ENCODE results near the gene UBE2F.

UBE2F gene

DNA sequence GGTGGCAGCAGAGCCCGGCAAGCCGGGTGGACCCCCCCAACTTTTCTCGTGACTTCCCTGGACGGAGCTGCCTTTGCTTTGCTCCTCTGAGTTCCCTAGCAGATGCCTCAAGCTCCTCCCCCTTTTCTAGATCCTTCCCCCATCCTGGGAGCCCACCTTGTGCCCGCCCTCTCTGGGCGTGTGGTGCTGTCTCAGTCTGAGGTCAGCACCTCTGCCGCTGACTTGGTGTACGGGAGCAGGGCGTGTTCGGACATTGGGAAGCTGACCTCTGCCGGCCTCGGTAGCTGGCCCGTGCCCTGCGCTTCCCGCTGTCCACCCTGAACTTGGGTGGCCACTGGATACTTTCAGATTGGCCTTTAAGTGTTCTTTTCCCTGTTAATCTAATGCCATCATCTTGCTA lies 113.7 kb downstream of the UBE2F start:
- DNase-seq (ENCODE audit: low read depth in 2 of 2) = no peak

DNA sequence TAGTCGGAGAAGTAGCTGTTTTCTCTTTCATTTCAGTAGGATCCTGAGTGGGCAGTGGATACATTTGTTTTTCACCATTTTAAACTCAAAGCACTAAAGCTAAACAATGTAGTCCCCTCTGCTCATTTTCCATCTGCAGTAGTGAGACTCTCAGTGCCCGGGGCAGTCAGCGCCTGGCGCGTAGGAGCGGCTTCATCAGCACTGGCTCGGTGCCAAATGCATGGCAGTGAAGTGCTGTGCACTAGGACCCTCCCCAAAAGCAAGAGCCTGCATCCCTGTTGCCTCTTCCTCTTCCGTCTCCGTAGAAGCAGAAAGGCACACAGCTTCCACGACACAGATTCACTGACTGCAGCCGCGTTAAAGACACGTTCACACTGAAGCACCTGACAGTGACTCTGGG lies 114.3 kb downstream of the UBE2F start:
- DNase-seq (ENCODE audit: low read depth in 2 of 2) = no peak

DNA sequence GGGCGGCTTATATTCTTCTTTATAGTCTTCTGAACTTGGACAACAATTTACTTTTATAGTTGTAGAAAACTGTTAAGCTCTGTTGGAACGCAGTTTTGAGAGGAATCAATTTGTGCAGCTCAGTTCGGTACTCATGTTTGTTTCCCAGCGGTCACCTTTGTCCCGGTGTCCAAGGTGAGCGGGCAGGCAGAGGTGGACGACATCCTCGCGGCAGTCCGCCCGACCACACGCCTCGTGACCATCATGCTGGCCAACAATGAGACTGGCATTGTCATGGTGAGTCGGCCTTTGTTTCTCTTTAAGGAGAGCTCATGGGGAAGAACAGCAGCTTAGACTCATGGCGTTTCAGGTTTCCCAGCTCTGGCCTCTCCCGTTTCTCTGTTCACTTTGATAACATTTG lies 114.7 kb downstream of the UBE2F start:
- DNase-seq (ENCODE audit: low read depth in 2 of 2) = no peak

DNA sequence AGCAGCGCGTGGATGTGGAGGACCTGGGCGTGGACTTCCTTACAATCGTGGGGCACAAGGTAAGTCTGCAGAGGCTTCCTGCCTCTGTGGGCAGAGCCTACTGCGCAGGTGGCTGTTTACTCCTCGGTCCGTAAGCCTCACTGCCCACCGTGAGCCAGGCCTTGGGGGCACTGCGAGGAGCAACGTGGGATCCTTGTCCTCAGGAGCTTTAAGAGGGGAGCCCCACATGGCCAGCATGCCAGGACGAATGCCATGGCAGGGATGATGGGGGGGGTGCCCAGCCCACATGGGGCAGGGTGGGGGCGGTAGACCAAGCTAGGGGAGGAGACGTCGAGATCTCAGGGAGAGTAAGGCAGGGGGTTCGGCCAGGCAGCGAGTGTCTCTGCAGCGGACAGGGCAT lies 115.3 kb downstream of the UBE2F start:
- DNase-seq (ENCODE audit: low read depth in 2 of 2) = no peak

DNA sequence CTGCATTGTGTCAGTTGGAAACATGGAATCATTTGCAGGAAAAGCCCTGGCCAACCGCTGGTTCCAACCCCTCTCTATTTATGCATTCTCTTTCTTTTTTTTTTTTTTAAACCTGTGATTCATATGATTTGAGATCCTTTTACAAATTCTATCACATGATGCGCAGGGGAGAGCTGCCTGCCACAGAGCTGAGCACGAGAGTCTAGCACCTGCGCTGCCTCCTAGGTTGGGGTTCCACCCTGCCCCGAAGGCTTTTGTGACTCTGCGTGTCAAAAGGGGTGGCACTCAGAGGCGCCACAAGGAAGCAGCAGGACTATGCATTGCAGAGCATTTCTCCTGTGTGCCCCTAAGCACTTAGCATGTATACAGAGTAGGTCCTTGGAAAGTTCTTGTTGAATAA lies 116.0 kb downstream of the UBE2F start:
- DNase-seq (ENCODE audit: low read depth in 2 of 2) = no peak

DNA sequence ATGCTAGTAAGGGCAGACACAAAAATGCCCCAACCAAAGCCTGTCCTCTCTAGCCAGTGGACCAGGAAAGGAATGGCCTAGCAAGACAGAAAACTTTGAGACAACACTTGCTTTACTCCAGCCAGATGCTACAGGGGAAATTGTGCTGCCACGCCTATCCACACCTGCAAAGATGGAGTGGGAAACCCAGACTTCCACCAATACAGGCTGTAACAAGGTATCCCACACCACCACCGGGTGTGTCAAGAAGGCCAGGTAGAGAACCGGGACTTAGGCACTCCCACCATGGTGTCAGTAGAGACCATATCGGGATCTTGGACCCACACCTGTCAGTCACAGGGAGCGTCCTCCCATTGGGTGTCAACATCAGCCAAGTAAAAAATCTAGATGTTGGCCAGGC lies 117.1 kb downstream of the UBE2F start:
- DNase-seq (ENCODE audit: low read depth in 2 of 2) = no peak

DNA sequence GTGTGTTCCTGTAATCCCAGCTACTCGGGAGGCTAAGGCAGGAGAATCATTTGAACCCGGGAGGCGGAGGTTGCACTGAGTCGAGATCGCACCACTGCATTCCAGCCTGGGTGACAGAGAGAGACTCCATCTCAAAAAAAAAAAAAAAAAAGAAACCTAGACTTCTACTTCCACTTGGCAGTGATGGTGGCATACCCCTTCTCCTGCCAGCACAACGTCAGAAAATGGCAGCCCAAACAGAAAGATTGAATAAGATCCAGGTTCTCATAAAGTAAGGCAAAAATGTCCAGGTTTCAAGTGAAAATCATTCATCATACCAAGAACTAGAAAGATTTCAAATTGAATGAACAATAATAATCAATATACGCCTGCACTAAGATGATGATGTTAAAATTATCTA lies 117.9 kb downstream of the UBE2F start:
- no peak for DNase-seq (ENCODE audit: low read depth in 2 of 2)

DNA sequence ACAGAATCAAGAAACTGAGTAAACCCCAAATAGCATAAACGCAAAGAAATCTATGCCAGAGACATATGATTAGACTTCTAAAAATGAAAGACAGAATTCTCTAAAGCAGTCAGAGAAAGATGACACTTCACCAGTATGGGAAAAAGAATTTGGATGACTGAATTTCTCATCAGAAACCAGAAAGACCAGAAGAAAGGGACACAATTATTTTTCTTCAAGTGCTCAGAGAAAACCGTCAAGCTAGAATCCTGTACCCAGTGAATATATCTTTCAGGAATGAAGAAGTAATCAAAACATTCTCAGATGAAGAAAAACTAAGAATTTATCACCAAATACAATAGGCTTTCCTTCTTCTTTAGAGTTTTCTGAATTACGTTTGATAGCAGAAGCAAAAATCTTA lies 119.1 kb downstream of the UBE2F start:
- no peak for DNase-seq (ENCODE audit: low read depth in 2 of 2)

DNA sequence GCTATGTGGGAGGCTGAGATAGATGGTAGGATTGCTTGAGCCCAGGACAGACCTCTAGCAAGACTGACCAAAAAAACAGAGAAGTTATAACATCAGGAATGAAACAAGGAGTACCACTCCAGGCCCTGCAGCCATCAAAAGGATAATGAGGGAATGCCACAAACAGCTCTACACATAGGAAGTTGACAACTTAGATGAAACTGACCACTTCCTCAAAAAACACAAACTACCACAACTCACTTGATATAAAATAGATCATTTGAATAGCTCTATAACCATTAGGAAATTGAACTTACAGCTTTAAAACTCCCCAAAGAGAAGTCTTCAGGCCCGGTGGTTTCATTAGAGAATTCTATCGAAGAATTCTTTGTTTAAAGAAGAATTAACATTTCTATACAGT lies 120.4 kb downstream of the UBE2F start:
- DNase-seq (ENCODE audit: low read depth in 2 of 2) = no peak

DNA sequence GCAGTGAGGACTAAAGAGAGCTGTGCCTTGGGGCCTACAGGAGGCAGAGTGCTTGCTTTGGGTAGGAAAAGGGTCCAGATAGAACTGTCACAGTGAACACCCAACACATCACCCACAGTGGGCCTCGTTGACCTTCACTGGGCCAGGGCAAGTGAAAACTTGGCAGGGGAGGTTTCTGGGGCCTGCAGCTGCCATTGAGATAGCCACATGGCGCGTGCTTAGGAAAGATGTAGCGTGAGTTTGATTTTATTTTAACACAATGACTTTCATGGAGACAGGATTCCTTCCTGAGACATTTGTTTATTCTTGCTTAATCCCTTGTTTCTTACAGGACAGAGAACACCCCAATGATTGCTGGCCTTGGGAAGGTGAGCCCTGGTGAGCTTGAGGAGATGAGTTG lies 124.1 kb downstream of the UBE2F start:
- DNase-seq (ENCODE audit: low read depth in 2 of 2) = no peak

DNA sequence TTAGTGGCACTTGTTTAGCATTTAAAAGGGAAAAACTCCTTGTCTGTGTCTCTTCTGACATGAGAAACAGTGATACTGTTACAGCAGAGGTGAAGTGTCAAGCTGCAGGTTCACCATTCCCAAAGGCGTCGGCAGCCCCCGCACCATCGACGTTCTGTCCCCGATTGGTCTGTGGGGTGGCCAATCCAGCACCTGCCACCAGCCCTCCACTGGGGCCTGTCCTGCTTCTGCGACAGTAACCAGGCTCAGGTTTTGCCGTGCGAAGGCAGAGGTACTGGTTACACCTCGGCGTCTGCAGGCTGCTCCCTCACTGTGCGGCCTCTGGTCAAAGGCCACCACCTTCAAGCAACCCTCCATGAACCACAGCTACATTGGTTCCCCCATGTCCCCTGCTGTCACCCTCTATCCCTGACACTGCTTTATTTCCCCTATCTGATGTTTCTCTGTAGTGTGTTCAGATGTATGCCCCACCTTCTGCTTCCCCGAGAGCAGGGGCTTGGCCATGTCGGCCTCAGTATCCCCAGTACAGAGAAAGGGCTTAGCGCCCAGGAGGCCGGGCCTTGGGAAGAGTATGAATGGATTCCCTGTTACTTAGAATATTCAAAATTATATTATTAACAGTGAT lies 124.7 kb downstream of the UBE2F start:
- no peak for DNase-seq (ENCODE audit: low read depth in 2 of 2)
